ENCODE measurements around the gene GALNS. TPM values are rescaled to one million over a fixed set of nuclear protein-coding genes. Genes with fewer than 3 reads are reported as not detected.

Gene GALNS
- total RNA-seq, 2 donors from 2014 or later, result 37.6 to 73.0 TPM

GRCh38 chr16:88844419-88845036, 12.2 kb downstream of the GALNS start:
- Mint-ChIP-seq H3K27me3 (no peaks in the 10 kb centered on the region), H3K4me1 (no peaks in the 10 kb centered on the region), H3K36me3 (ENCODE audit: low read depth) (peaks cover 10% of the 10 kb centered on the region), H3K27ac (no peak overlapping the region), H3K4me3 (no peak overlapping the region), H3K9me3 (no peaks in the 10 kb centered on the region)
- ATAC-seq (replicated peaks), result no peak

DNA sequence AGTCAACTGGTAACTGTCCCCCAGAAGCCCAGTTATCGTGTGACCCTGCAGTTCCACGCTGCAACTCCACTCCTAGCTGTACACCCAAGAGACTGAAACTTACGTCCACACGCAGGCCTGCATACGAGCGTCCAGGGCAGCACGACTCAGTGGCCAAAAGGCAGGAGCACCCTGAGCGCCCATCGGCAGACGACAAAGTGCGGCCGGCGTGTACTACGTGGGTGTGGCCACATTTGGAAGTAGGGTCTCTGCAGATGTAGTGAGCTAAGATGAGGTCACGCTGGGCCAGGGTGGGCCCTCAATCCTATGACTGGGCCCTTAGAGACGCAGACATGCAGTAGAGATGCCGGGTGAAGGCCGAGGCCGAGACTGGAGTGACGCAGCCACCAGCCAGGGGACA, 13.5 kb downstream of the GALNS start:
- Mint-ChIP-seq H3K4me3 (no peak overlapping the region), H3K4me1 (no peaks in the 10 kb centered on the region), H3K27me3 (no peaks in the 10 kb centered on the region), H3K36me3 (ENCODE audit: low read depth) (peaks cover 10% of the 10 kb centered on the region), H3K27ac (no peak overlapping the region), H3K9me3 (no peaks in the 10 kb centered on the region)
- no peak for ATAC-seq (replicated peaks)

- Mint-ChIP-seq H3K4me1 (no peaks in the 10 kb centered on the region), H3K27ac (no peak overlapping the region), H3K27me3 (no peaks in the 10 kb centered on the region), H3K36me3 (ENCODE audit: low read depth) (peaks cover 10% of the 10 kb centered on the region), H3K4me3 (no peak overlapping the region), H3K9me3 (no peaks in the 10 kb centered on the region)
- no peak for ATAC-seq (replicated peaks)
Measured at GRCh38 chr16:88842806-88843205, 13.9 kb downstream of the GALNS start.

- no peak overlapping the region for H3K4me3 Mint-ChIP-seq
- no peak overlapping the region for H3K27ac Mint-ChIP-seq
- no peaks in the 10 kb centered on the region for H3K9me3 Mint-ChIP-seq
- H3K4me1 Mint-ChIP-seq, result no peaks in the 10 kb centered on the region
- no peak for ATAC-seq (replicated peaks)
- peaks cover 10% of the 10 kb centered on the region for H3K36me3 Mint-ChIP-seq (ENCODE audit: low read depth)
- no peaks in the 10 kb centered on the region for H3K27me3 Mint-ChIP-seq
Measured at GRCh38 chr16:88842308-88842756, 14.4 kb downstream of the GALNS start.

DNA sequence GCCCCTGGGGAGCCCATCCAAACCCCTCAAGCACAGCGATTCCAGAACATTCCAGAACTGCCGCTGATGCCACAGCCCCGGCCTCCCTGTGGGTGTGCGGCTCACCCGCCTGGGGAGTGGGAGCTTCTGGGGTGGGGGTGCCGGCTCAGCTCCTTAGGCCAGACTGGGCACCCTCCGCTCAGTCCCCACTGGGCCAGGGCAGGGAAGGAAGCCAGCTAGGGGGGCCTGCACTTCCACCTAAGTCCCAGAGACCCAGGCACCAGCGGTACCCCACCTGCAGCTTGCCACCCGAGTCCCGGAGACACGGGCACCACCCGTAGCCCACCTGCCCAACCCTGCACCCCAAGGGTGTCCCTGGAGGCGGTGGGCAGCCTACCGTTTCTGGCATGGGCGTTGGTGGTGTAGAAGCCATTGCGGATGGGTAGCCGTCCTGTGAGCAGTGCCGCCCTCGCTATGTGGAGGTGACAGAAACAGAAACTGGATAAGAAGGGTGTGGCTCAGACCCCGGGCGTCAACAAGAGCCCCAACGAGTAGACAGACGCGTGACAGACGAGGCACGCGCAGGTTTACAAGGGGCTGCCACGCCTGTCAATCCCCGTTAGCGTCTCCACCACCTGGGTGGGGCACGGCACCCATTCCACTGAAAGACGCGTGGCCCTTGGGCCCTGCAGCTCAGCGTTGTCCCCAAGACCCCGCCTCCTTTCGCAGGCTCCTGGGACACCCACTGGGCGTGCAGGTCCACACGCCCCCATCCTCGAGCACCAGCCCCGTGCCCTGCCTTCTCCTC, 15.0 kb downstream of the GALNS start:
- Mint-ChIP-seq H3K4me3 (no peak overlapping the region), H3K4me1 (no peaks in the 10 kb centered on the region), H3K9me3 (no peaks in the 10 kb centered on the region), H3K27ac (no peak overlapping the region), H3K27me3 (no peaks in the 10 kb centered on the region), H3K36me3 (ENCODE audit: low read depth) (peaks cover 10% of the 10 kb centered on the region)
- ATAC-seq (replicated peaks), result no peak

DNA sequence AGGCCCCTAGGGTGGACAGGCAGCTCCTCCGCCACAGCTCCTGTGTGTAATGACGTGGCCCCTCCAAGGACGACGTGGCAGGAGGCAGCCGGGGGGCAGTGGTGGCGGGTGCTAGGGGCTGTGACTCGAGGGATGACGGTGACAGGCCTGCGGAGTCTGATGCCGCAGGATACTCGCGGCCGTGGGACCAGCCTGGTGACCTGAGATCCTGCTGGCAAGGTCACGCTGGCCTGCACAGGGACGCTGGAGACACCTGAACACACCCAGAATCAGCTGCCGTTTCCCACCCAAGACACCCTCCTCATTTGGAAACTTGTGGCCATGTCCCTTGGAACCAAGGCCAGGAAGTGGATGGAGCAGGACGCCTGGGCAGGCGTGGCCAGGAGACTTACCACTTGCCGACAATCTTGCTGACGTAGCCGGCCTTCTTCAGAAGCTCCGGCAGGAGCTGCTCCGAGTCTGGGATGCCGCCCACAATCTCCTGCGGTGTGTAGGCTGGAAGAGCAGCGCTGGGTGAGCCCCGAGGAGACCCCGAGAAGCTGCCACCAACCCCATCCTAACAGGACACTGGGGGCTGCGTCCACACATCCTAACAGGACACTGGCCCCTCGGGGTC, 16.0 kb downstream of the GALNS start:
- ATAC-seq (replicated peaks), result no peak
- H3K27ac Mint-ChIP-seq, result no peak overlapping the region
- H3K4me1 Mint-ChIP-seq, result no peaks in the 10 kb centered on the region
- H3K4me3 Mint-ChIP-seq, result no peak overlapping the region
- H3K9me3 Mint-ChIP-seq, result no peaks in the 10 kb centered on the region
- no peaks in the 10 kb centered on the region for H3K27me3 Mint-ChIP-seq
- H3K36me3 Mint-ChIP-seq (ENCODE audit: low read depth), result peaks cover 10% of the 10 kb centered on the region

- H3K27me3 Mint-ChIP-seq, result no peaks in the 10 kb centered on the region
- no peaks in the 10 kb centered on the region for H3K9me3 Mint-ChIP-seq
- peaks cover 10% of the 10 kb centered on the region for H3K36me3 Mint-ChIP-seq (ENCODE audit: low read depth)
- no peaks in the 10 kb centered on the region for H3K4me1 Mint-ChIP-seq
- no peak overlapping the region for H3K27ac Mint-ChIP-seq
- H3K4me3 Mint-ChIP-seq, result no peak overlapping the region
- ATAC-seq (replicated peaks), result no peak
Measured at GRCh38 chr16:88839745-88840599, 16.8 kb downstream of the GALNS start.

DNA sequence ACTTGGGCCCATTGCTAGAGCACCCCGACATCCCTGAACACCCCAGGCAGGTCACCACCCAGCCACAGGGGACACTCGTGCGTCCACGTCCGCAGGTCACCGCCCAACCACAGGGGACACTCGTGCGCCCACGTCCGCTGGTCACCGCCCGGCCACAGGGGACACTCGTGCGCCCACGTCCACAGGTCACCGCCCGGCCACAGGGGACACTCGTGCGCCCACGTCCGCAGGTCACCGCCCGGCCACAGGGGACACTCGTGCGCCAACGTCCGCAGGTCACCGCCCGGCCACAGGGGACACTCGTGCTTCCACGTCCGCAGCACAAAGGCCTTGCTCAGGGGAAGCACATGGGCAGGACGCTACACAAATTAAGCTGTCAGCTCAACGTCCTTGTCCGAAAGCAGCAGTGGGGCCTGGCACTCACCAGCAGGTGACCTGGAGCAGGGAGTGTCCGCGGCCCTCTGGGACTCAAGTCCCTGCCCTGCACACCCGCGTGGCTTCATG, 17.7 kb downstream of the GALNS start:
- H3K27ac Mint-ChIP-seq, result no peak overlapping the region
- H3K9me3 Mint-ChIP-seq, result no peaks in the 10 kb centered on the region
- H3K27me3 Mint-ChIP-seq, result no peaks in the 10 kb centered on the region
- H3K4me3 Mint-ChIP-seq, result no peak overlapping the region
- no peaks in the 10 kb centered on the region for H3K4me1 Mint-ChIP-seq
- ATAC-seq (replicated peaks), result no peak
- H3K36me3 Mint-ChIP-seq (ENCODE audit: low read depth), result peaks cover 10% of the 10 kb centered on the region

- H3K27me3 Mint-ChIP-seq, result no peaks in the 10 kb centered on the region
- no peak overlapping the region for H3K4me3 Mint-ChIP-seq
- no peak for ATAC-seq (replicated peaks)
- no peak overlapping the region for H3K27ac Mint-ChIP-seq
- H3K4me1 Mint-ChIP-seq, result no peaks in the 10 kb centered on the region
- peaks cover 10% of the 10 kb centered on the region for H3K36me3 Mint-ChIP-seq (ENCODE audit: low read depth)
- H3K9me3 Mint-ChIP-seq, result no peaks in the 10 kb centered on the region
Measured at GRCh38 chr16:88838566-88838965, 18.2 kb downstream of the GALNS start.

DNA sequence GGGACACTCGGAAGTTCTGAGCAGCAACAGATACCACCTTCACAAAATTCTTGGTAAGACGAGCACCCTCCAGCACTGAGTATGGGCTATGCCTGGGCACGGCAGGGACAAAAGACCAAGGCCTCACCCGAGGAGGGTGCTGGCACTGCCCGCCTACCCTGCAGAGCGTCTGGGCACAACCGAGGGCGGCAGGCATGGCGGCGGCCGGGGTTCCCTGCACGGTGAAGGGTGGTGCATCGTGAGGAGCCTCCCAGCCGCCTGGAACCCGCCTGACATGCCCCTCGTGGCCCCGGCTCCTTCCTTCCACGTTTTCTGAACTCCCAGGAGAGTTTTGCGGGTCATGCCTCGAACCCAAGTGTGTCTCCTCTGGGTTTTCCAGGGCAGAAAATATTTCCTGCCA, 18.9 kb downstream of the GALNS start:
- no peak for ATAC-seq (replicated peaks)
- no peaks in the 10 kb centered on the region for H3K4me1 Mint-ChIP-seq
- H3K4me3 Mint-ChIP-seq, result no peak overlapping the region
- H3K36me3 Mint-ChIP-seq (ENCODE audit: low read depth), result peaks cover 10% of the 10 kb centered on the region
- no peak overlapping the region for H3K27ac Mint-ChIP-seq
- no peaks in the 10 kb centered on the region for H3K27me3 Mint-ChIP-seq
- no peaks in the 10 kb centered on the region for H3K9me3 Mint-ChIP-seq

GRCh38 chr16:88836791-88837190, 20.0 kb downstream of the GALNS start:
- H3K27ac Mint-ChIP-seq, result no peak overlapping the region
- no peaks in the 10 kb centered on the region for H3K4me1 Mint-ChIP-seq
- H3K9me3 Mint-ChIP-seq, result no peaks in the 10 kb centered on the region
- H3K36me3 Mint-ChIP-seq (ENCODE audit: low read depth), result peaks cover 10% of the 10 kb centered on the region
- no peak for ATAC-seq (replicated peaks)
- H3K27me3 Mint-ChIP-seq, result no peaks in the 10 kb centered on the region
- H3K4me3 Mint-ChIP-seq, result no peak overlapping the region

GRCh38 chr16:88835818-88836217, 20.9 kb downstream of the GALNS start:
- Mint-ChIP-seq H3K36me3 (ENCODE audit: low read depth) (peaks cover 10% of the 10 kb centered on the region), H3K4me1 (no peaks in the 10 kb centered on the region), H3K9me3 (no peaks in the 10 kb centered on the region), H3K27me3 (no peaks in the 10 kb centered on the region), H3K4me3 (no peak overlapping the region), H3K27ac (no peak overlapping the region)
- ATAC-seq (replicated peaks), result no peak

GRCh38 chr16:88835383-88835782, 21.4 kb downstream of the GALNS start:
- peaks cover 7% of the 10 kb centered on the region for H3K36me3 Mint-ChIP-seq (ENCODE audit: low read depth)
- no peak overlapping the region for H3K4me3 Mint-ChIP-seq
- H3K9me3 Mint-ChIP-seq, result no peaks in the 10 kb centered on the region
- no peaks in the 10 kb centered on the region for H3K4me1 Mint-ChIP-seq
- ATAC-seq (replicated peaks), result no peak
- no peaks in the 10 kb centered on the region for H3K27me3 Mint-ChIP-seq
- no peak overlapping the region for H3K27ac Mint-ChIP-seq

DNA sequence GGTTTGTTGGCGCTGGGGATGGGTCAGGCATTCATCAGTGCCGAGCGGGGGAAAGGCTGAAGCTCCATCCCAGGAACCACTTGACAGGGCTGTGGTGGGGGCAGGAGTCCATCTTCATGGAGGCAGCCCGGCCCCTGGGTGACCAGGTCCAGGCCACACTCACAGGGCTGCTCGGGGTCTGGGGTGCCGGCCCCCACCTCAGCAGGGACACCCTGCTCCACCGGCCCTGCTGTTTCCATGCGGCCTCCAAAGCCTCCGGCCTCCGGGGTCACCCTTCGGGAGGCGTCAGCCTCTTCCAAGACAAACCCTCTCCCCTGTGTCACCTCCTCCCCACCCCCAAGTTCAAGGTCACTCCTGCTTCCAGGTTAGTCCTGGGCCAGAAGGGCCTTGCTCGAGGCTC, 22.1 kb downstream of the GALNS start:
- H3K4me1 Mint-ChIP-seq, result no peaks in the 10 kb centered on the region
- H3K27ac Mint-ChIP-seq, result no peak overlapping the region
- no peak for ATAC-seq (replicated peaks)

More for the DNA sequence above, 22.1 kb downstream of the GALNS start:
- Mint-ChIP-seq H3K27me3 (no peaks in the 10 kb centered on the region), H3K9me3 (no peaks in the 10 kb centered on the region), H3K4me3 (no peak overlapping the region), H3K36me3 (ENCODE audit: low read depth) (no peaks in the 10 kb centered on the region)
